GM12892 (cell line): ENCODE data around the gene RAD23B.

ENCODE experiments used
- POLR2A ChIP-seq: IDR thresholded peaks from 2 replicates; pipeline ENCODE4 v1.6.1; 2011; ENCODE audit warnings: low read depth, low read length, control low read depth
- POLR2AphosphoS5 ChIP-seq: IDR thresholded peaks from 2 replicates; pipeline ENCODE4 v1.6.1; 2011; ENCODE audit warnings: low read depth, low read length, control low read depth

GRCh38 chr9:107336718-107337360 lies 53.8 kb downstream of the RAD23B start:
- peak; percentile 11; the same call in 1 of the 2 replicates for TF ChIP-seq POLR2A
- 0 out of 2 replicates have a peak, but pooled peaks have one; percentile 19 for TF ChIP-seq POLR2AphosphoS5
